GM19043 (cell line): ENCODE data around the gene AHCYL2.
"Not testable (repeated sequence)": the region's sequence is repeated elsewhere in the genome, so short reads cannot be mapped to it uniquely, and the experiment has no call there.

ENCODE experiments used
- ATAC-seq: cut with Tn5 transposase; IDR thresholded peaks from one replicate; pipeline ENCODE4 v1.9.1; 2021; ENCODE audit warnings: low read depth; ENCODE audit not compliant: unreplicated experiment

The AHCYL2 gene

GRCh38 chr7:129208667-129209066 is 16.2 kb upstream of the AHCYL2 start:
- no peak for ATAC-seq

- no peak for ATAC-seq
Measured at GRCh38 chr7:129209067-129209926, 15.5 kb upstream of the AHCYL2 start.

GRCh38 chr7:129210256-129210988 is 14.4 kb upstream of the AHCYL2 start:
- peak; percentile 83 for ATAC-seq

GRCh38 chr7:129210989-129211312 is 13.9 kb upstream of the AHCYL2 start:
- no peak for ATAC-seq

GRCh38 chr7:129212126-129212525 is 12.7 kb upstream of the AHCYL2 start:
- no peak for ATAC-seq

GRCh38 chr7:129212596-129212995 is 12.2 kb upstream of the AHCYL2 start:
- no peak for ATAC-seq

- ATAC-seq = no peak
Measured at GRCh38 chr7:129213828-129214227, 11.0 kb upstream of the AHCYL2 start.

GRCh38 chr7:129215691-129216090 is 9.1 kb upstream of the AHCYL2 start:
- not testable (repeated sequence) for ATAC-seq

GRCh38 chr7:129216101-129216715 is 8.6 kb upstream of the AHCYL2 start:
- ATAC-seq = not testable (repeated sequence)

GRCh38 chr7:129216821-129217416 is 7.9 kb upstream of the AHCYL2 start:
- not testable (repeated sequence) for ATAC-seq

- no peak for ATAC-seq
Measured at GRCh38 chr7:129218514-129219062, 6.2 kb upstream of the AHCYL2 start.

- ATAC-seq = not testable (repeated sequence)
Measured at GRCh38 chr7:129219166-129219565, 5.7 kb upstream of the AHCYL2 start.

- ATAC-seq = no peak
Measured at GRCh38 chr7:129222064-129222463, 2.8 kb upstream of the AHCYL2 start.

- peak; percentile 34 for ATAC-seq
Measured at GRCh38 chr7:129225206-129225930, 538 bp downstream of the AHCYL2 start.

- ATAC-seq = no peak
Measured at GRCh38 chr7:129225931-129226572, 1.2 kb downstream of the AHCYL2 start.

GRCh38 chr7:129227646-129228578 is 3.1 kb downstream of the AHCYL2 start:
- no peak for ATAC-seq

- ATAC-seq = no peak
Measured at GRCh38 chr7:129228633-129229032, 3.8 kb downstream of the AHCYL2 start.

- ATAC-seq = no peak
Measured at GRCh38 chr7:129231666-129232065, 6.8 kb downstream of the AHCYL2 start.

GRCh38 chr7:129238546-129238945 is 13.7 kb downstream of the AHCYL2 start:
- ATAC-seq = no peak
